Measurements from ENCODE around the gene PVALB. TPM values are rescaled to one million over a fixed set of nuclear protein-coding genes. Genes with fewer than 3 reads are reported as not detected.
A peak's percentile ranks its signal among the peaks of the same experiment; 100 is the strongest.

PVALB gene
- total and polyA plus RNA-seq, 9 donors = 2.9 to 22.2 (median 11.2) TPM

GRCh38 chr22:36776722-36777121, 40.1 kb downstream of the PVALB start:
- 77% methylated on average over 3 of the region's 12 CpGs for WGBS (ENCODE audit: insufficient coverage)
- Histone ChIP-seq H3K4me3 (ENCODE audit: low read length) (peak overlapping the region; percentile 27), H3K9me3 (replicated peaks; ENCODE audit: control insufficient read depth, low read depth, low read length) (no peaks in the 10 kb centered on the region), H3K27ac (ENCODE audit: low read length) (no peak overlapping the region), H3K27me3 (ENCODE audit: control insufficient read depth, insufficient read depth, low read length) (peaks cover 7% of the 10 kb centered on the region), H3K4me1 (ENCODE audit: control insufficient read depth, insufficient read depth, low read length) (peaks cover 11% of the 10 kb centered on the region), H3K36me3 (ENCODE audit: control insufficient read depth, insufficient read depth, low read length) (peaks cover 4% of the 10 kb centered on the region)
- DNase-seq = no peak

GRCh38 chr22:36775964-36776669, 40.7 kb downstream of the PVALB start, which contains the start of gene IFT27:
TSS of gene IFT27 (minus strand) at chr22:36776119. CDS start at chr22:36775707, 412 bp downstream.
- Histone ChIP-seq H3K27me3 (ENCODE audit: control insufficient read depth, insufficient read depth, low read length) (peaks cover 3% of the 10 kb centered on the region), H3K4me1 (ENCODE audit: control insufficient read depth, insufficient read depth, low read length) (peaks cover 11% of the 10 kb centered on the region), H3K4me3 (ENCODE audit: low read length) (peak within 1 kb of the TSS; percentile 82), H3K27ac (ENCODE audit: low read length) (peak within 1 kb of the TSS; percentile 74), H3K36me3 (ENCODE audit: control insufficient read depth, insufficient read depth, low read length) (peaks cover 9% of the 10 kb centered on the region), H3K9me3 (replicated peaks; ENCODE audit: control insufficient read depth, low read depth, low read length) (no peaks in the 10 kb centered on the region)
- under 1% methylated on average over 33 of the region's 43 CpGs for WGBS (ENCODE audit: insufficient coverage)
- DNase-seq = peak; percentile 100

DNA sequence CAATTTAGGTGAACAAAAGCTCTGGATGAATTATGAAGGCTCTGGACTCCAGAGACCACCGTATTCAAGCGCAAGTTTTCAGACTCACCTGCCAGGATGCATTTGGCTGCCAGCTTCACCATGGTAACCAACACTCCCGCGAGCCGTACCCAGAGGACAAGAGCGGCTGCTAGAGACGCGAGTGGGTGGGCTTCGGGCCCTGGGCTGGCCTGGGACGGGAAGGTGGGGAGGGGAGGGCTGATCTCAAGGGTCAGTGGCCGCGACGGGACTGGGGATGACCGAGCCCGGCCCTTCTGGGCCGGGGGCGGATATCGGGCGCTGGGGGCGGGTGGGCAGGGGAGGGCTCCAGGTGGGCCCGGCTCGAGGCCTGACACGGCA, 41.3 kb downstream of the PVALB start:
- Histone ChIP-seq H3K27me3 (ENCODE audit: control insufficient read depth, insufficient read depth, low read length) (peaks cover 2% of the 10 kb centered on the region), H3K27ac (ENCODE audit: low read length) (peak overlapping the region; percentile 74), H3K4me1 (ENCODE audit: control insufficient read depth, insufficient read depth, low read length) (peaks cover 11% of the 10 kb centered on the region), H3K36me3 (ENCODE audit: control insufficient read depth, insufficient read depth, low read length) (peaks cover 9% of the 10 kb centered on the region), H3K9me3 (replicated peaks; ENCODE audit: control insufficient read depth, low read depth, low read length) (no peaks in the 10 kb centered on the region), H3K4me3 (ENCODE audit: low read length) (peak overlapping the region; percentile 82)
- peak; percentile 57 for DNase-seq
- 0% methylated on average over 9 of the region's 23 CpGs for WGBS (ENCODE audit: insufficient coverage)

GRCh38 chr22:36773935-36774334, 42.9 kb downstream of the PVALB start:
- Histone ChIP-seq H3K36me3 (ENCODE audit: control insufficient read depth, insufficient read depth, low read length) (peaks cover 11% of the 10 kb centered on the region), H3K27me3 (ENCODE audit: control insufficient read depth, insufficient read depth, low read length) (no peaks in the 10 kb centered on the region), H3K27ac (ENCODE audit: low read length) (no peak overlapping the region), H3K4me1 (ENCODE audit: control insufficient read depth, insufficient read depth, low read length) (peaks cover 11% of the 10 kb centered on the region), H3K9me3 (replicated peaks; ENCODE audit: control insufficient read depth, low read depth, low read length) (no peaks in the 10 kb centered on the region), H3K4me3 (ENCODE audit: low read length) (no peak overlapping the region)
- 13% methylated on average over 1 of the region's 3 CpGs for WGBS (ENCODE audit: insufficient coverage)
- peak; percentile 53 for DNase-seq

GRCh38 chr22:36772451-36772850, 44.4 kb downstream of the PVALB start:
- no peak overlapping the region for H3K4me3 ChIP-seq (ENCODE audit: low read length)
- DNase-seq = no peak
- 90% methylated on average over 5 of the region's 8 CpGs for WGBS (ENCODE audit: insufficient coverage)

GRCh38 chr22:36771356-36772063, 45.3 kb downstream of the PVALB start:
- Histone ChIP-seq H3K9me3 (replicated peaks; ENCODE audit: control insufficient read depth, low read depth, low read length) (no peaks in the 10 kb centered on the region), H3K27ac (ENCODE audit: low read length) (no peak overlapping the region)
- 92% methylated on average over 13 of the region's 13 CpGs for WGBS (ENCODE audit: insufficient coverage)

More at GRCh38 chr22:36772451-36772850, 44.4 kb downstream of the PVALB start:
- H3K36me3 ChIP-seq (ENCODE audit: control insufficient read depth, insufficient read depth, low read length) = peaks cover 19% of the 10 kb centered on the region
- no peaks in the 10 kb centered on the region for H3K27me3 ChIP-seq (ENCODE audit: control insufficient read depth, insufficient read depth, low read length)
- H3K4me1 ChIP-seq (ENCODE audit: control insufficient read depth, insufficient read depth, low read length) = peaks cover 11% of the 10 kb centered on the region
- H3K27ac ChIP-seq (ENCODE audit: low read length) = no peak overlapping the region
- H3K9me3 ChIP-seq (replicated peaks; ENCODE audit: control insufficient read depth, low read depth, low read length) = no peaks in the 10 kb centered on the region

GRCh38 chr22:36770513-36771231, 46.2 kb downstream of the PVALB start:
- H3K9me3 ChIP-seq (replicated peaks; ENCODE audit: control insufficient read depth, low read depth, low read length) = no peaks in the 10 kb centered on the region
- peaks cover 36% of the 10 kb centered on the region for H3K36me3 ChIP-seq (ENCODE audit: control insufficient read depth, insufficient read depth, low read length)
- no peaks in the 10 kb centered on the region for H3K27me3 ChIP-seq (ENCODE audit: control insufficient read depth, insufficient read depth, low read length)
- no peak for DNase-seq
- peaks cover 6% of the 10 kb centered on the region for H3K4me1 ChIP-seq (ENCODE audit: control insufficient read depth, insufficient read depth, low read length)
- WGBS (ENCODE audit: insufficient coverage) = 45% methylated on average over 8 of the region's 11 CpGs
- no peak overlapping the region for H3K27ac ChIP-seq (ENCODE audit: low read length)
- no peak overlapping the region for H3K4me3 ChIP-seq (ENCODE audit: low read length)

More at GRCh38 chr22:36771356-36772063, 45.3 kb downstream of the PVALB start:
- H3K4me1 ChIP-seq (ENCODE audit: control insufficient read depth, insufficient read depth, low read length) = peaks cover 7% of the 10 kb centered on the region
- peaks cover 29% of the 10 kb centered on the region for H3K36me3 ChIP-seq (ENCODE audit: control insufficient read depth, insufficient read depth, low read length)
- H3K27me3 ChIP-seq (ENCODE audit: control insufficient read depth, insufficient read depth, low read length) = no peaks in the 10 kb centered on the region
- no peak overlapping the region for H3K4me3 ChIP-seq (ENCODE audit: low read length)
- no peak for DNase-seq

DNA sequence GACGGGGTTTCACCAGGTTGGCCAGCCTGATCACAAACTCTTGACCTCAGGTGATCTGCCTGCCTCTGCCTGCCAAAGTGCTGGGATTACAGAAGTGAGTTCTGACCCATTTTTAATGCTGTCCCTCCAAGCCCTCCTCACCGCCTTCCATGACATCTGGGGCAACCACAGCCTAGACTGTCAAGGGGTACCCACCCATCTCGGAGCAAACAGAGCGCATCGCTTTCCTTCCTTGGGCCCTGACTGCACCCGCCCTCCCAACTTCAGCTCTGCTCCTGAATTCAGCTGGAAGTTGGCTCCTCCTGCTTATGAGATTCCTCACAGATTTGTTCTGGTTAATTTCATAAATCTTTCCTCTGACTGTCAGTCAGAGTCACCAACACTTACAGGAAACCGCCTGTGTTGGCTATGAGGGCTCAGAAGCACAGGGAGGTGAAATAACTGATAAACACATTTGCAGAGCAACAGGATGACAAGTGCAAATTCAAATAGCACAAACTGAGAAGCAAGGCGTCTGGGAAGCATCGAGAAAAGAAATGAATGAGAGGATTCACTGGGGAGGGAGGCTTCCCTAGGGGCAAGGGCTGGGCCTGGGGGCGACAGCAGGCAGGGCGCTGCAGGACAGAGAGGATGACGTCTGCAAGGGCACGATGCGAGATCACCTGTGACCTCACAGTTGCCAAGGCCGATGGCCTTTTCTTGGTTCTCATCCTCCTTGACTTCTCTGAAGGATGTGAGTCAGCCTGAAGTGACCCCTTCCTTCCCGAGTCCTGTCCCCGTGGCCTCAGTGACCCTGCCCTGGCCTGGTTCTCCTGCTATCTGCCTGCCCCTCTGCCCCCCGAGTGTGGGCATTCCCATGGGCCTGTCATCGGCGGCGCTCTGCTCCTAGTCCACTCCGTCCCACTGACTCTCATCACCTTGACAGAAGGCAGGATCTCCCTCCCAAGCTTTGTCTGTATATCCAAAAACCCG, 47.0 kb downstream of the PVALB start:
- Histone ChIP-seq H3K27me3 (ENCODE audit: control insufficient read depth, insufficient read depth, low read length) (no peaks in the 10 kb centered on the region), H3K27ac (ENCODE audit: low read length) (no peak overlapping the region), H3K4me3 (ENCODE audit: low read length) (no peak overlapping the region), H3K4me1 (ENCODE audit: control insufficient read depth, insufficient read depth, low read length) (no peaks in the 10 kb centered on the region), H3K9me3 (replicated peaks; ENCODE audit: control insufficient read depth, low read depth, low read length) (no peaks in the 10 kb centered on the region), H3K36me3 (ENCODE audit: control insufficient read depth, insufficient read depth, low read length) (peaks cover 42% of the 10 kb centered on the region)
- 79% methylated on average over 22 of the region's 23 CpGs for WGBS (ENCODE audit: insufficient coverage)
- DNase-seq = no peak

- Histone ChIP-seq H3K36me3 (ENCODE audit: control insufficient read depth, insufficient read depth, low read length) (peaks cover 50% of the 10 kb centered on the region), H3K4me1 (ENCODE audit: control insufficient read depth, insufficient read depth, low read length) (no peaks in the 10 kb centered on the region), H3K4me3 (ENCODE audit: low read length) (no peak overlapping the region), H3K27me3 (ENCODE audit: control insufficient read depth, insufficient read depth, low read length) (no peaks in the 10 kb centered on the region), H3K27ac (ENCODE audit: low read length) (no peak overlapping the region), H3K9me3 (replicated peaks; ENCODE audit: control insufficient read depth, low read depth, low read length) (no peaks in the 10 kb centered on the region)
- DNase-seq = no peak
- 84% methylated on average over 13 of the region's 13 CpGs for WGBS (ENCODE audit: insufficient coverage)
Measured at GRCh38 chr22:36768616-36769015, 48.2 kb downstream of the PVALB start.
